H1 (cell line): ENCODE measurements around the gene CD160.
A peak's percentile ranks its signal among the peaks of the same experiment; 100 is the strongest.

Experiments
- CEBPB ChIP-seq: IDR thresholded peaks from 2 replicates; pipeline ENCODE4 v1.6.1; 2012; ENCODE audit warnings: low read depth, low read length
- POLR2A ChIP-seq, 2 experiments: IDR thresholded peaks; 1 replicate in 1 of 2; 2 replicates in 1 of 2; pipeline ENCODE4 v1.6.1; 2011; ENCODE audit warnings: low read depth in 2 of 2, low read length in 2 of 2, mild to moderate bottlenecking in 2 of 2; ENCODE audit errors: control extremely low read depth in 1 of 2
- POLR2AphosphoS5 ChIP-seq: IDR thresholded peaks from 2 replicates; pipeline ENCODE4 v1.6.1; 2011; ENCODE audit warnings: low read depth, low read length
- SRF ChIP-seq: IDR thresholded peaks from 2 replicates; pipeline ENCODE4 v1.6.1; 2011; ENCODE audit warnings: mild to moderate bottlenecking, low read depth, low read length, moderate library complexity
- TAF1 ChIP-seq: IDR thresholded peaks from 2 replicates; pipeline ENCODE4 v1.6.1; 2011; ENCODE audit warnings: mild to moderate bottlenecking, low read depth, low read length
- TF ChIP-seq, protein P1 (sequence below), 3 experiments: IDR thresholded peaks; 1 replicate in 2 of 3; 2 replicates in 1 of 3; pipeline versions ENCODE4 v1.5.1 to v1.6.1; 2011; ENCODE audit warnings: low read length in 3 of 3, mild to moderate bottlenecking in 3 of 3, inconsistent platforms in 2 of 3, low read depth in 1 of 3, moderate library complexity in 1 of 3; ENCODE audit not compliant: insufficient read depth in 1 of 3; ENCODE audit errors: control extremely low read depth in 1 of 3

DNA sequence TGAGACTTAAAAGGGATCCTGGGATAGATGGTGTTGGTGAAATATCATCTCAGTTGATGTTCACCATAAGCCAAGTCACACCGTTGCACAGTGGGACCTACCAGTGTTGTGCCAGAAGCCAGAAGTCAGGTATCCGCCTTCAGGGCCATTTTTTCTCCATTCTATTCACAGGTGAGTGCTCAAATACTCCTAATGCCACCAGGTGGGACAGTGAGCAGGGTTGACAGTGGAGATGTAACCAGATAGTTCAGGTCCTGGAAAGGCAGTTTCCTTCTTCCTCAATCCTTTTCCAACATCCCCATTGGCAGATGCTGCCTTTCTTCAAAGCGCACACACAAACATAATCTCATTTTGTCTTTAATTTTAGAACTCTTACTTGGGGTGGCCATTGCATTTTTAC, 11.6 kb downstream of the CD160 start:
- TF ChIP-seq POLR2AphosphoS5 = no peak
- TF ChIP-seq, protein P1, sequence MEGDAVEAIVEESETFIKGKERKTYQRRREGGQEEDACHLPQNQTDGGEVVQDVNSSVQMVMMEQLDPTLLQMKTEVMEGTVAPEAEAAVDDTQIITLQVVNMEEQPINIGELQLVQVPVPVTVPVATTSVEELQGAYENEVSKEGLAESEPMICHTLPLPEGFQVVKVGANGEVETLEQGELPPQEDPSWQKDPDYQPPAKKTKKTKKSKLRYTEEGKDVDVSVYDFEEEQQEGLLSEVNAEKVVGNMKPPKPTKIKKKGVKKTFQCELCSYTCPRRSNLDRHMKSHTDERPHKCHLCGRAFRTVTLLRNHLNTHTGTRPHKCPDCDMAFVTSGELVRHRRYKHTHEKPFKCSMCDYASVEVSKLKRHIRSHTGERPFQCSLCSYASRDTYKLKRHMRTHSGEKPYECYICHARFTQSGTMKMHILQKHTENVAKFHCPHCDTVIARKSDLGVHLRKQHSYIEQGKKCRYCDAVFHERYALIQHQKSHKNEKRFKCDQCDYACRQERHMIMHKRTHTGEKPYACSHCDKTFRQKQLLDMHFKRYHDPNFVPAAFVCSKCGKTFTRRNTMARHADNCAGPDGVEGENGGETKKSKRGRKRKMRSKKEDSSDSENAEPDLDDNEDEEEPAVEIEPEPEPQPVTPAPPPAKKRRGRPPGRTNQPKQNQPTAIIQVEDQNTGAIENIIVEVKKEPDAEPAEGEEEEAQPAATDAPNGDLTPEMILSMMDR (IDR thresholded peaks at IDR 0.05; ENCODE audit: control extremely low read depth in 1 of 3, insufficient read depth in 1 of 3, low read depth in 1 of 3, low read length in 3 of 3) = peak in 2 of 3 experiments; percentile 15 to 34; a peak in 2 of 4 replicates
- no peak for TF ChIP-seq CEBPB
- TF ChIP-seq POLR2A (IDR thresholded peaks at IDR 0.05; ENCODE audit: control extremely low read depth in 1 of 2, low read depth in 2 of 2, low read length in 2 of 2) = no peak
- TF ChIP-seq TAF1 = no peak
- no peak for TF ChIP-seq SRF
